HG02798 (cell line): ENCODE measurements around the gene MAGEA9B.
A peak's percentile ranks its signal among the peaks of the same experiment; 100 is the strongest.
"Not testable (repeated sequence)": the region's sequence is repeated elsewhere in the genome, so short reads cannot be mapped to it uniquely, and the experiment has no call there.

Source experiments
- ATAC-seq: cut with Tn5 transposase; IDR thresholded peaks from one replicate; pipeline ENCODE4 v1.9.1; 2021; ENCODE audit warnings: mild to moderate bottlenecking; ENCODE audit not compliant: unreplicated experiment, poor library complexity

The MAGEA9B gene

GRCh38 chrX:149540131-149540620 is 47.1 kb downstream of the MAGEA9B start:
- ATAC-seq = peak; percentile 32

GRCh38 chrX:149539283-149540130 is 47.8 kb downstream of the MAGEA9B start:
- ATAC-seq = peak; percentile 51

GRCh38 chrX:149537474-149537873 is 49.8 kb downstream of the MAGEA9B start:
- not testable (repeated sequence) for ATAC-seq

GRCh38 chrX:149534926-149535602 is 52.2 kb downstream of the MAGEA9B start:
- ATAC-seq = not testable (repeated sequence)

GRCh38 chrX:149533999-149534398 is 53.3 kb downstream of the MAGEA9B start:
- not testable (repeated sequence) for ATAC-seq

GRCh38 chrX:149532868-149533267 is 54.4 kb downstream of the MAGEA9B start:
- not testable (repeated sequence) for ATAC-seq
